Measurements from ENCODE around the gene TMEM125. TPM values are rescaled to one million over a fixed set of nuclear protein-coding genes. Genes with fewer than 3 reads are reported as not detected.

Gene TMEM125
- total RNA-seq, 1 experiment from 2014 or later: 24.4 TPM

GRCh38 chr1:43272576-43273571, 3.1 kb downstream of the TMEM125 start:
- peaks cover 36% of the 10 kb centered on the region for H3K36me3 Mint-ChIP-seq (ENCODE audit: insufficient read depth, unreplicated experiment)
- intact Hi-C loops (cut with micrococcal nuclease; ENCODE audit: unreplicated experiment): no loop called here
- CTCF ChIA-PET: no interaction called here
- no peak overlapping the region for H3K27ac Mint-ChIP-seq (ENCODE audit: unreplicated experiment)
- H3K4me1 Mint-ChIP-seq (ENCODE audit: low read depth, unreplicated experiment): peaks cover 31% of the 10 kb centered on the region
- no peaks in the 10 kb centered on the region for H3K9me3 Mint-ChIP-seq (ENCODE audit: low read depth, unreplicated experiment)
- no TSS peak for BruUV-seq (replicated peaks)
- no peak for DNase-seq
- no peak for TF ChIP-seq CTCF (IDR thresholded peaks at IDR 0.05; ENCODE audit: unreplicated experiment)
- H3K27me3 Mint-ChIP-seq (ENCODE audit: unreplicated experiment): no peaks in the 10 kb centered on the region
- no peak overlapping the region for H3K4me3 Mint-ChIP-seq (ENCODE audit: low read depth, unreplicated experiment)

- Mint-ChIP-seq H3K4me1 (ENCODE audit: low read depth, unreplicated experiment) (peaks cover 31% of the 10 kb centered on the region), H3K36me3 (ENCODE audit: insufficient read depth, unreplicated experiment) (peaks cover 36% of the 10 kb centered on the region), H3K4me3 (ENCODE audit: low read depth, unreplicated experiment) (no peak overlapping the region), H3K27ac (ENCODE audit: unreplicated experiment) (no peak overlapping the region), H3K27me3 (ENCODE audit: unreplicated experiment) (no peaks in the 10 kb centered on the region), H3K9me3 (ENCODE audit: low read depth, unreplicated experiment) (no peaks in the 10 kb centered on the region)
- BruUV-seq (replicated peaks): no TSS peak
- intact Hi-C loops (cut with micrococcal nuclease; ENCODE audit: unreplicated experiment): no loop called here
- DNase-seq: no peak
- CTCF ChIA-PET: no interaction called here
- TF ChIP-seq CTCF (IDR thresholded peaks at IDR 0.05; ENCODE audit: unreplicated experiment): no peak
Observed at GRCh38 chr1:43273708-43274107, 3.9 kb downstream of the TMEM125 start.

DNA sequence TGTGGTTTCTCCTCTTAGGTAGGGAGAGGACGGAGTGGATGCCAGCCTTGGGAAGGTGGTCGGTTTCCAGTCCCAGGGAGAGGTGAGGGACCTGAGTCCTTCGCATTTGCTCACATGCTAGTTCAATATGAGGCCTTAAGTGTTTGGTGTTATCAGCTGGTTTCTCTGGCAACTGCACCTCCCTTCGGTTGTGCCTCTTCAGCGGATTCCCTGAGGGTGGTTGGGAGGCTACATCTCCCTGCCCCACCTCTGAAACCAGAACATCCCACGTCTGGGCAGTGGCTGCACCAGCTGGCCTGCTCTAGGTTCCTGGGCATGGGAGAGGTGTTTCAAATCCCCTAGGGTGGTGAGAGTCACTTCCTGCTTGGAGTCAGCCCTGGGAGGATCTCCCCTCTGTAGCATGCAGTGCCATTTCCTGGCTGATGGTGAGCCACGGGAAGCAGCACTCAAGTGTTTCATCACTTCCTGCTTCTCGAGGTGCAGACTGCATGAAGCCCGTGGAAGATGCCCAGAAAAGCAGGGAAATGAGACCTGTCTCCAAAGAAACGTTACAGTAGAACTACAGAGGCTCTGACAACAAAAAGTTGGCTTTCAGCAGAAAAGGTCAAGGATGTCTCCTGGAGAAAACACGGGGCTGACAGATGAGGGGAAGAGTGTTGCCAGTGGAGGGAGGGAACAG, 4.5 kb downstream of the TMEM125 start:
- CTCF ChIA-PET: no interaction called here
- Mint-ChIP-seq H3K4me1 (ENCODE audit: low read depth, unreplicated experiment) (peaks cover 27% of the 10 kb centered on the region), H3K27me3 (ENCODE audit: unreplicated experiment) (no peaks in the 10 kb centered on the region), H3K4me3 (ENCODE audit: low read depth, unreplicated experiment) (no peak overlapping the region), H3K9me3 (ENCODE audit: low read depth, unreplicated experiment) (no peaks in the 10 kb centered on the region), H3K36me3 (ENCODE audit: insufficient read depth, unreplicated experiment) (peaks cover 36% of the 10 kb centered on the region), H3K27ac (ENCODE audit: unreplicated experiment) (peak overlapping the region; percentile 18)
- DNase-seq: no peak
- no peak for TF ChIP-seq CTCF (IDR thresholded peaks at IDR 0.05; ENCODE audit: unreplicated experiment)
- intact Hi-C loops (cut with micrococcal nuclease; ENCODE audit: unreplicated experiment): no loop called here
- no TSS peak for BruUV-seq (replicated peaks)

DNA sequence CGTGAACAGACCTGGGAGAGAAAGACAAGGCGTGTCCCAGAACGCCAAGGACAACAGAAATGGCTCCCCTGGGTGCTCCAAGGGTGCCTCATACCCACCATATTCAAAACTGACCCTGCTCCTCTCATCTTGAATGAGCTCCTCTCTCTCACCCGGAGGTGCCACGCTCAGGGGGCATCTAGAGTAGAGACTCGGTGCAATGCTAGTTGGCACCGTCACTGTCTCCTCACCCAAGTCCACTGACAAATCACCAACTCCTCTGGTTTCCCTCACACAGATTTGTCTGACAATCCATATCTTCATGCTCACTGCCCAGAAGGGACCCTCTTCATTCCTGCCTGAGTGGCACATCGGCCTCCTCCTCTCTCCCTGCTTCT, 5.0 kb downstream of the TMEM125 start:
- no peaks in the 10 kb centered on the region for H3K9me3 Mint-ChIP-seq (ENCODE audit: low read depth, unreplicated experiment)
- no peaks in the 10 kb centered on the region for H3K27me3 Mint-ChIP-seq (ENCODE audit: unreplicated experiment)
- peaks cover 22% of the 10 kb centered on the region for H3K4me1 Mint-ChIP-seq (ENCODE audit: low read depth, unreplicated experiment)
- H3K4me3 Mint-ChIP-seq (ENCODE audit: low read depth, unreplicated experiment): no peak overlapping the region
- DNase-seq: no peak
- CTCF ChIA-PET: no interaction called here
- peak overlapping the region; percentile 18 for H3K27ac Mint-ChIP-seq (ENCODE audit: unreplicated experiment)
- H3K36me3 Mint-ChIP-seq (ENCODE audit: insufficient read depth, unreplicated experiment): peaks cover 34% of the 10 kb centered on the region
- no TSS peak for BruUV-seq (replicated peaks)
- TF ChIP-seq CTCF (IDR thresholded peaks at IDR 0.05; ENCODE audit: unreplicated experiment): no peak
- intact Hi-C loops (cut with micrococcal nuclease; ENCODE audit: unreplicated experiment): no loop called here

Measured in Calu3 (cell line).